PC-9 (cell line): ENCODE measurements around the gene N4BP3.

Experiments
- CTCF ChIP-seq: fragments of 200-600 bp; sonication (generic); conservative IDR thresholded peaks from 2 replicates; pipeline ENCODE4 v1.6.1; 2017; ENCODE audit warnings: mixed run types, antibody characterized with exemption, mild to moderate bottlenecking, moderate library complexity
- EZH2 ChIP-seq: fragments of 200-600 bp; sonication (generic); IDR thresholded peaks from 2 replicates; pipeline ENCODE4 v1.8.0; 2017; ENCODE audit warnings: antibody characterized with exemption, low read depth

GRCh38 chr5:178123966-178124925 lies 10.9 kb downstream of the N4BP3 start:
- TF ChIP-seq CTCF (no peak), EZH2 (no peak)
